ENCODE data around the gene NCOA5. TPM values are rescaled to one million over a fixed set of nuclear protein-coding genes. Genes with fewer than 3 reads are reported as not detected.
A peak's percentile ranks its signal among the peaks of the same experiment; 100 is the strongest.

Gene NCOA5
- total and polyA plus RNA-seq, 9 of the 15 experiments (the other 6 are each of a cell fraction or from before 2014, with no cell fraction given), result 3.9 to 22.8 (median 13.8) TPM

DNA sequence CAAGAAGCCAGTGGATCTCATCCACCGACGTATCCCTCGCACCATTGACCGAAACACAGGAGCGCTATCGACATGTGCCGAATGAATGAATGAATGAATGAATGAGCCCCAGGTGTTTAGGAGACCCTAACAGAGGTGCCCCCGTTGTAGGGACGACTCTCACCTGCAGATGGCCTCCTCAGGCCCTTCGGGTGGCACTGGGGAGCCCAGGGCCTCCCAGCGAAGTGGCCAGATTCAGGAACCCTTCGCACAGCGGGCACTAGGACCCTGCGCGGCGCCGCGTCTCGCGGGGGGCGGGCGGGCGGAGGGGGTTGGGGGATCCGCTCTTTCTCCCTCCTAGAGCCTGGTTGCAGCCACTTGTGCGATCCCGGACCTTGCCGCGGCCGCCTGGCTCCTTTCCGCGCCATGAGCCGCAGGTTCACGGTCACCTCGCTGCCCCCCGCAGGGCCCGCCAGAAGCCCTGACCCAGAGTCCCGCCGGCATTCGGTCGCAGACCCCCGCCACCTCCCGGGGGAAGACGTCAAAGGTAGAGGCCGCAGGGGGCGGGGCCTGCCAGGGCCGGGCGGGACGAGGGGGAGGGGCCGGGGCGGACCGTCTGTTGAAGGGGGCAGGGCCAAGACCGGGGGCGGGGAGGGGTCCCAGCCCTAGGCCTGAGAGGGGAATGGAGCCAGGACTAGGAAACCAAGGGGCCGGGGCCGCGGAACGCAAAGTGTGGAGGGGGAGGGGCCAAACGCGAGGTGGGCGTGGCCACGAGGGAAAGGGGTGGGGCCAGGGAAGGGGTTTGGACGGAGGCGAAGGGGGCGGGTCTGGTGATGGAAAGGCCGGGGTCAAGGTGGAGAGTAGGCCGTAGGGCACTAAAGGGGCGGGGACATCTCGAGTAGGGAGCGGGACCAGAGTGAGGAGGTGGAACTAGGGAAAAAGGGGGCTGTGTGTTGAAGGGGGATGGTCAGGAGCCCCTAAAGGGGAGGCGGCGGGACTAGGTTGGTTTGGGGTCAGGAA is 68.1 kb downstream of the NCOA5 start (continued):
- TF ChIP-seq, protein P1, sequence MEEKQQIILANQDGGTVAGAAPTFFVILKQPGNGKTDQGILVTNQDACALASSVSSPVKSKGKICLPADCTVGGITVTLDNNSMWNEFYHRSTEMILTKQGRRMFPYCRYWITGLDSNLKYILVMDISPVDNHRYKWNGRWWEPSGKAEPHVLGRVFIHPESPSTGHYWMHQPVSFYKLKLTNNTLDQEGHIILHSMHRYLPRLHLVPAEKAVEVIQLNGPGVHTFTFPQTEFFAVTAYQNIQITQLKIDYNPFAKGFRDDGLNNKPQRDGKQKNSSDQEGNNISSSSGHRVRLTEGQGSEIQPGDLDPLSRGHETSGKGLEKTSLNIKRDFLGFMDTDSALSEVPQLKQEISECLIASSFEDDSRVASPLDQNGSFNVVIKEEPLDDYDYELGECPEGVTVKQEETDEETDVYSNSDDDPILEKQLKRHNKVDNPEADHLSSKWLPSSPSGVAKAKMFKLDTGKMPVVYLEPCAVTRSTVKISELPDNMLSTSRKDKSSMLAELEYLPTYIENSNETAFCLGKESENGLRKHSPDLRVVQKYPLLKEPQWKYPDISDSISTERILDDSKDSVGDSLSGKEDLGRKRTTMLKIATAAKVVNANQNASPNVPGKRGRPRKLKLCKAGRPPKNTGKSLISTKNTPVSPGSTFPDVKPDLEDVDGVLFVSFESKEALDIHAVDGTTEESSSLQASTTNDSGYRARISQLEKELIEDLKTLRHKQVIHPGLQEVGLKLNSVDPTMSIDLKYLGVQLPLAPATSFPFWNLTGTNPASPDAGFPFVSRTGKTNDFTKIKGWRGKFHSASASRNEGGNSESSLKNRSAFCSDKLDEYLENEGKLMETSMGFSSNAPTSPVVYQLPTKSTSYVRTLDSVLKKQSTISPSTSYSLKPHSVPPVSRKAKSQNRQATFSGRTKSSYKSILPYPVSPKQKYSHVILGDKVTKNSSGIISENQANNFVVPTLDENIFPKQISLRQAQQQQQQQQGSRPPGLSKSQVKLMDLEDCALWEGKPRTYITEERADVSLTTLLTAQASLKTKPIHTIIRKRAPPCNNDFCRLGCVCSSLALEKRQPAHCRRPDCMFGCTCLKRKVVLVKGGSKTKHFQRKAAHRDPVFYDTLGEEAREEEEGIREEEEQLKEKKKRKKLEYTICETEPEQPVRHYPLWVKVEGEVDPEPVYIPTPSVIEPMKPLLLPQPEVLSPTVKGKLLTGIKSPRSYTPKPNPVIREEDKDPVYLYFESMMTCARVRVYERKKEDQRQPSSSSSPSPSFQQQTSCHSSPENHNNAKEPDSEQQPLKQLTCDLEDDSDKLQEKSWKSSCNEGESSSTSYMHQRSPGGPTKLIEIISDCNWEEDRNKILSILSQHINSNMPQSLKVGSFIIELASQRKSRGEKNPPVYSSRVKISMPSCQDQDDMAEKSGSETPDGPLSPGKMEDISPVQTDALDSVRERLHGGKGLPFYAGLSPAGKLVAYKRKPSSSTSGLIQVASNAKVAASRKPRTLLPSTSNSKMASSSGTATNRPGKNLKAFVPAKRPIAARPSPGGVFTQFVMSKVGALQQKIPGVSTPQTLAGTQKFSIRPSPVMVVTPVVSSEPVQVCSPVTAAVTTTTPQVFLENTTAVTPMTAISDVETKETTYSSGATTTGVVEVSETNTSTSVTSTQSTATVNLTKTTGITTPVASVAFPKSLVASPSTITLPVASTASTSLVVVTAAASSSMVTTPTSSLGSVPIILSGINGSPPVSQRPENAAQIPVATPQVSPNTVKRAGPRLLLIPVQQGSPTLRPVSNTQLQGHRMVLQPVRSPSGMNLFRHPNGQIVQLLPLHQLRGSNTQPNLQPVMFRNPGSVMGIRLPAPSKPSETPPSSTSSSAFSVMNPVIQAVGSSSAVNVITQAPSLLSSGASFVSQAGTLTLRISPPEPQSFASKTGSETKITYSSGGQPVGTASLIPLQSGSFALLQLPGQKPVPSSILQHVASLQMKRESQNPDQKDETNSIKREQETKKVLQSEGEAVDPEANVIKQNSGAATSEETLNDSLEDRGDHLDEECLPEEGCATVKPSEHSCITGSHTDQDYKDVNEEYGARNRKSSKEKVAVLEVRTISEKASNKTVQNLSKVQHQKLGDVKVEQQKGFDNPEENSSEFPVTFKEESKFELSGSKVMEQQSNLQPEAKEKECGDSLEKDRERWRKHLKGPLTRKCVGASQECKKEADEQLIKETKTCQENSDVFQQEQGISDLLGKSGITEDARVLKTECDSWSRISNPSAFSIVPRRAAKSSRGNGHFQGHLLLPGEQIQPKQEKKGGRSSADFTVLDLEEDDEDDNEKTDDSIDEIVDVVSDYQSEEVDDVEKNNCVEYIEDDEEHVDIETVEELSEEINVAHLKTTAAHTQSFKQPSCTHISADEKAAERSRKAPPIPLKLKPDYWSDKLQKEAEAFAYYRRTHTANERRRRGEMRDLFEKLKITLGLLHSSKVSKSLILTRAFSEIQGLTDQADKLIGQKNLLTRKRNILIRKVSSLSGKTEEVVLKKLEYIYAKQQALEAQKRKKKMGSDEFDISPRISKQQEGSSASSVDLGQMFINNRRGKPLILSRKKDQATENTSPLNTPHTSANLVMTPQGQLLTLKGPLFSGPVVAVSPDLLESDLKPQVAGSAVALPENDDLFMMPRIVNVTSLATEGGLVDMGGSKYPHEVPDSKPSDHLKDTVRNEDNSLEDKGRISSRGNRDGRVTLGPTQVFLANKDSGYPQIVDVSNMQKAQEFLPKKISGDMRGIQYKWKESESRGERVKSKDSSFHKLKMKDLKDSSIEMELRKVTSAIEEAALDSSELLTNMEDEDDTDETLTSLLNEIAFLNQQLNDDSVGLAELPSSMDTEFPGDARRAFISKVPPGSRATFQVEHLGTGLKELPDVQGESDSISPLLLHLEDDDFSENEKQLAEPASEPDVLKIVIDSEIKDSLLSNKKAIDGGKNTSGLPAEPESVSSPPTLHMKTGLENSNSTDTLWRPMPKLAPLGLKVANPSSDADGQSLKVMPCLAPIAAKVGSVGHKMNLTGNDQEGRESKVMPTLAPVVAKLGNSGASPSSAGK (IDR thresholded peaks at IDR 0.05), result 0 out of 2 replicates have a peak, but pooled peaks have one; percentile 34
- TF ChIP-seq BACH1 (tag; IDR thresholded peaks at IDR 0.05) (no peak), ZNF133 (CRISPR knock-in tag; IDR thresholded peaks at IDR 0.05) (no peak), ARID4B (CRISPR knock-in tag; IDR thresholded peaks at IDR 0.05) (no peak), SIN3A (IDR thresholded peaks at IDR 0.05; ENCODE audit: borderline replicate concordance in 2 of 2, control insufficient read depth in 1 of 2, low read depth in 2 of 2, low read length in 2 of 2) (no peak), RNF2 (IDR thresholded peaks at IDR 0.05) (no peak)
- TF ChIP-seq, protein P2, sequence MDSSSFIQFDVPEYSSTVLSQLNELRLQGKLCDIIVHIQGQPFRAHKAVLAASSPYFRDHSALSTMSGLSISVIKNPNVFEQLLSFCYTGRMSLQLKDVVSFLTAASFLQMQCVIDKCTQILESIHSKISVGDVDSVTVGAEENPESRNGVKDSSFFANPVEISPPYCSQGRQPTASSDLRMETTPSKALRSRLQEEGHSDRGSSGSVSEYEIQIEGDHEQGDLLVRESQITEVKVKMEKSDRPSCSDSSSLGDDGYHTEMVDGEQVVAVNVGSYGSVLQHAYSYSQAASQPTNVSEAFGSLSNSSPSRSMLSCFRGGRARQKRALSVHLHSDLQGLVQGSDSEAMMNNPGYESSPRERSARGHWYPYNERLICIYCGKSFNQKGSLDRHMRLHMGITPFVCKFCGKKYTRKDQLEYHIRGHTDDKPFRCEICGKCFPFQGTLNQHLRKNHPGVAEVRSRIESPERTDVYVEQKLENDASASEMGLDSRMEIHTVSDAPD (CRISPR knock-in tag; IDR thresholded peaks at IDR 0.05), result no peak
